T-helper 22 cell (primary cell): Measurements from ENCODE around the gene TMED1.
A peak's percentile ranks its signal among the peaks of the same experiment; 100 is the strongest.
"Not testable (repeated sequence)": the region's sequence is repeated elsewhere in the genome, so short reads cannot be mapped to it uniquely, and the experiment has no call there.

Experiments
- DNase-seq: peaks from one replicate; pipeline ENCODE4 v3.0.0-alpha.2; 2020; ENCODE audit warnings: low read depth

The TMED1 gene

DNA sequence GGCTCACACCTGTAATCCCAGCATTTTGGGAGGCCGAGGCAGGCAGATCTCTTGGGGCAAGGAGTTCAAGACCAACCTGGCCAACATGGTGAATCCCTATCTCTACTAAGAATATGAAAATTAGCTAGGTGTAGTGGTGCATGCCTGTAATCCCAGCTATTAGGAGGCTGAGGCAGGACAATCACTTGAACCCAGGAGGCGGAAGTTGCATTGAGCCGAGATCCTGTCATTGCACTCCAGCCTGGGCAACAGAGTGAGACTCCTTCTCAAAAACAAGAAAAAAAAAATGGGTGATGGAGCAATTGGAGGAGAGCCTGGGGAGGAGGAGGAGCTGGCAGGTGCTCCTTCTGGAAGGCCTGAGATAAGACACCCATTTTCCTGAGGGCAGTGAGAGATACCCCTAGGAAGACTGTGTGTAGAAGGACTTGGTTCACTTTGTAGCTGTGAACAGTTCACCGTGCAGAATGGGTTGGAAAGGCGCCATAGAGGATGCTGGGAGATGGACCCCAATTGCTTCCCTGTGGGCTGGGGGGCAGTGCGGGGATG lies 26.6 kb upstream of the TMED1 start:
- no peak for DNase-seq

DNA sequence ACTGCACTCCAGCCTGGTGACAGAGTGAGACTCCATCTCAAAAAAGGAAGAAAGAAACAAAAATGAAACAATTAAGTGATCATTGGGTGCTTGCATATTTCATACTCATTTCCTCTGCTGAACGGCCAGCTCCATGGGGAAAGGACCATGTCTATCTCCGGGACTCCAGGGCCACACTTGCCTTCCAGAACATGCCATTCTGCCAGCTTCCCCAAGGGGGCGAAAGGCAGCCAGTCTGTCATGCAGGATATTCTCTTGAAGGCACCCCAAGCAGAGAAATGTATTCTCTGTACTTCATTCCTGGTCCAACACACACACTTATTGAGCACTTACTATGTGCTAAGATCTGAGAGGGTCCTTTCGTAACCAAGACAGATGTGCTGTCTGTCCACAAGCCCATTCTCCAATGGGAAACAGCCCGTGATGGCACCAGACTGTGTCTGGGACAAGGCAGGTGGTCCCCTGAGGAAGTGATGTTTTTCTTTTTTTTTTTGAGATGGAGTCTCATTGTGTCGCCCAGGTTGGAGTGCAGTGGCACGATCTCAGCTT lies 25.2 kb upstream of the TMED1 start:
- no peak for DNase-seq

DNA sequence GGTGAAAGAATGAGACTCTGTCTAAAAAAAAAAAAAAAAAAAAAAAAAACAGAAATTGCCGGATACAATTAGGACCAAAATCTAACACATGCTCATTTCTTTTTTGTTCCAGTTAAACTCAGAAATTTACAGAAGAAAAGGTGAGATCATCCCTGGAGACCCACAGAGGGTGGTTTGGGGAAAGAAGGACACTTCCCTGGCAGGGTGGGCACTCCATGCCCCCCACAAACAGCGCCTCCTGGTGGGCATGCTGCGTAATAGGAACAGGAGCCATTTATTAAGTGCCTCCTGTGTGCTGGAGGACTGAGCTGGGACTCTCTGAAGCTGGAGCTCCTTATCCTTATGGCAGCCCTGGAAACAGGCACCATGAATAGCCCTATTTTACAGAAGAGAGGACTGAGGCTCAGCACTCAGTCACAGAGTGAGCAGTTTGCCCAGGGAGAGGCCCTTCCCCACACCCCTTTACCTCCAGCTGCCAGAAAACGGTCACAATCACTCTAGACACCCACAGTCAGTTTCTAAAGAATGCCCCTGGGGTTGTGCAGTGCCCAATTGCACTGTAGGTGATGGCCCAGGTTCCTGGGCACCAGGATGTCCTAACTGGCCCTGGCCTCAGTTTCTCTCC lies 22.3 kb upstream of the TMED1 start:
- no peak for DNase-seq

DNA sequence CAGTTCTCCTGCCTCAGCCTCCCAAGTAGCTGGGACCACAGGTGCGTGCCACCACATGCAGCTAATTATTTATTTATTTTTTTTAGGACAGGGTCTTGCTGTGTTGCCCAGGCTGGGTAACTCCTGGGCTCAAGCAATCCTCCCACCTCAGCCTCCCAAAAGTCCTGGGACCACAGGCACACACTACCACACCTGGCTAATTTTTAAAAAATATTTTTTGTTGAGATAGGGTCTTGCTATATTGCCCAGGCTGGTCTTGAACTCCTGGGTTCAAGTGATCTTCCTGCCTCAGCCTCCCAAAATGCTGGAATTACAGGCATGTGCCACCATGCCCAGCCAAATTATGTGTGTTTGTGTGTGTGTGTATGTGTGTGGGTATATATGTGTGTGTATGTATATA lies 20.9 kb upstream of the TMED1 start:
- DNase-seq, result not testable (repeated sequence)

DNA sequence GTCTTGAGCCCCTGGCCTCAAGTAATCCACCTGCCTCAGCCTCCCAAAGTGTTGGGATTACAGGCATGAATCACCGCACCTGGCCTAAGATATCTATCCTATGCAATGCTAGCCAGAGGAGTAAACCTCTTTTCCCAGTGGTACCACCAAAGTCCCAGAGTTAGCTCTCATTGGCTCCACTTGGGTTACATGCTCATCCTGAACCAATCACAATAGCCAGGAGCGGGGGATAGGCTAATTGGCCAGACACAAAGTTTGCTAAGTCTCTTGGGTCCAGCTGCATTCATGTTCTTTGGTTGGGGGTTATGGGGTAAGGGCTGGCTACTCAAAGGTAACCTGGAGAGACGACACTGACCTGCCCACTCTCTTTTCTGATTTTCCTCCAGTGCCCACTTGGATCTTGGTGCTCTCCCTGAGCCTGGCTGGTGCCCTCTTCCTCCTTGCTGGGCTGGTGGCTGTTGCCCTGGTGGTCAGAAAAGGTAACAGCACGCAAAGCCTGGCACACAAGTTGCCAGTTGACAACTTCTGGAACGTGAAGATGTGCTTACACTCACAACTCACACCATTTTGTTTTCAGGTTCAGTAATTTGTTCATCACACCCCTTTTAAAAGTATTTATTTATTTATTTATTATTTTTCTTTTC lies 20.0 kb upstream of the TMED1 start:
- no peak for DNase-seq

DNA sequence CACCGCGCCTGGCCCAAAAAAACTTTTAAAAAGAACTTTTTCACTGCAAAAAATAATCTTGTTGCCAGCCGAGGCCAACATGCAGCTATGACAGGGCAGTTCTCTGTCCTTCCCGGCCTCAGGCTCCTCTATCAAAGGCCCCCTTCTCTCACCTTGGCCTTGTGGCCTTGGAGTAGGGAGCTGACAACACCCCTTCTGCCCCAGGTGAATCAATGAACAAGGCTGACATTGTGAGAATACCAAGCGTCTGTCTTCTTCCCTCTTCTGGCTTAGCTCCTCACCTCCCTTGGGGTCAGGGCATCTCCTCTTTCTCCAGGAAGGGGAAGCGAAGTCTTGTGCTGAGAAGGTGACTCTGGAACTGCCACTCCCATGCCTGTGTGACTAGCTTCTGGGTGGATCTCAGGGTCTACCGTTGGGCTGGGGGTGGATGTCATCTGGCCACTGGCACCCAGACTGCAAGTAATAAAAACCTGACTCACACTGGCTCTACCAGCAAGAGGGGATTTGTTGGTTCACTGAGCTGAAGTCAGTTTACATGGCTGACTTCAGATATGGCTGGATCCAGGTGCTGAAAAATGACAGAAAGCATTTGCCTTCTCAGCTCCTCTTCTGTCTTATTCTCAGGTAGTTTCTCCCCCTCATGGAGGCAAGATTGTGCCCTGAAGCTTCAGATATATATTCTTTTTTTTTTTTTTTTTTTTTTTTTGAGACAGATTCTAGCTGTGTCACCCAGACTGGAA lies 18.5 kb upstream of the TMED1 start:
- DNase-seq, result no peak

DNA sequence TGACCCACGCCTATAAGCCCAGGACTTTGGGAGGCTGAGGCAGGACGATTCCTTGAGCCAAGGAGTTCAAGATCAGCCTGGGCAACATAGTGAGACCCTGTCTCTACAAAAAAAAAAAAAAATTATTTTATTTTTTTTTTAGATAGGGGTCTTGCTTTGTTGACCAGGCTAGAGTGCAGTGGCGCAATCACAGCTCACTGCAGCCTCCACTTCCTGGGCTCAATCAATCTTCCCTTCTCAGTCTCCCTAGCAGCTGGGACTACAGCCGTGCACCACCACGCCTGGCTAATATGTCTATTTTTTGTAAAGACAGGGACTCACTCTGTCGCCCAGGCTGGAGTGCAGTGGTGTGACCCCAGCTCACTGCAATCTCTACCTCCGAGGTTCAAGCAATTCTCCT lies 16.9 kb upstream of the TMED1 start:
- DNase-seq, result no peak

DNA sequence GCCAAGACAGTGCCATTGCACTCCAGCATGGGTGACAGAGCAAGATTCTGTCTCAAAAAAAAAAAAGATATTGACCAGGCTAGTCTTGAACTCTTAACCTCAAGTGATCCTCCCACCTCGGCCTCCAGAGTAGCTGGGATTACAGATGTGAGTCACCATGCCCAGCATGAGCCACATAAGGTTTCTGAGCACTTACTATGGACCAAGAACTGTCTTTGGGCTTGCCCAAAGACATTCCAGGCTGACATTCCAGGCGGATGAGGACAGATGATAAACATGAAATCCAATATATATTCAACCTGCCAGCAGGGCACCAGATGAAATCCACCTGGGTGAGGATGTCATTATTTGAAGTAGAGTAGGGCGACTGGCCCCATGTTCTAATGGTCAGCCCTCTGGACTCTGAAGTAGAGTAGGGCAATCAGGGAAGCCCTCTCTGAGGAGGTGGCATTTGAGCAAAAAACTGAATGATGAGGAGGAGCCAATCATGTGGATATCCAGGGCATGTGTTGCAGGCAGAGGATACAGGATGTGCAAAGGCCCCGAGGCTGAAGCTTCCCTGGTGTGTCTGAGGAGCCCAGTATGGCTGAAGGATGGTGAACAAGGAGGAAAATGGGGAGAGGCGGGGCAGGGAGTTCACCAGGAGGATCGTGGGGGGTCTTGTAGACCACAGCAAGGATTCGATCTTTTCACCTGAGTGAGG lies 16.2 kb upstream of the TMED1 start:
- no peak for DNase-seq

DNA sequence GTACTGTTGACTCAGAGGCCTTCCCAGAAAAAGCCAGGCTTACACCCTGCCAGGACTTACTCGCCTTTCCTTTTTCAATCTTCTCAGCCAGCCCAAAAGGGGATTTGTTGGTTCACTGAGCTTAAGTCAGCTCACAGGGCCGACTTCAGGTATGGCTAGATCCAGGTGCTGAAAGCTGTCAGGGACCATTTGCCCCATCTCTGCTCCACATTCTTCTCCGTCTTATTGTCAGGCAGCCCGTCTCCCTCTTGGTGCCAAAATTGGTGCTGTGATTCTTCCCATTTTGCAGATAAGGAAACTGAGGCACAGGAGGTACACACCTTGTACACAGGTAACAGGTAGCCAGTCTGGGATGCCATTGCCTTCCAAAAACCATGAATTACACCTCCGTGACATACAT lies 14.6 kb upstream of the TMED1 start:
- DNase-seq, result no peak

DNA sequence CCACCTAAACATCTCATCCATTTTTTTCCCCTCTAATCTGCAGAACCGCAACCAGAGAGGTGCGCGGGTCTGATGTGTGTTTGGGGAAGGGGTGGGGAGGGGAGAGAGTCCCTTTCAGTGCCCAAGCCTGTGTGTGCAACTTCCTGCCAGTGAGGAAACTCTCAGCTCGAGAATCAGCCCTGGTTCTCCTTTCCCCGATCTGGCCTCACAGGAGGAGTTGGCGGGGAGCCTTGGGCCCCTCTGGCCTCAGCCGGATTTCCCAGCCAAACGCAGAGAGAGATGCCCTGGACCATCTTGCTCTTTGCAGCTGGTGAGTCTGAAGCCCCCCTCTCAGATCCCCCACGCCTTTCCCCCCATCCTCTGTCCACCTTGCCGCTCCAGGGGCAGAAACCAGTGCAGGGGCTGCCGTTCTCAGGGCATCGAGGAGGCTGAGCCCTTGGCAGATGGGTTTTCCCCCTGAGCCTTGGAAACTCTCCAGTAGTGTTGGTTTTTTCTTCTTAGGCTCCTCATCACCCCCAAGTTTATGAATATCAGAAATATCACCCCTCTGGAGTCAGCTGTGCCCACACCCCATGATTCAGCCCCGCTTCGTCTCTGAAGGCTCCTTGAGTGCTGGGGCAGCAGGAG lies 12.3 kb upstream of the TMED1 start, which contains the start of gene C19orf38:
Gene C19orf38, plus strand, starts transcription at position 186 of the 627 bp plus-strand sequence. Its CDS starts 94 bp downstream, at position 280.
- DNase-seq, result no peak

DNA sequence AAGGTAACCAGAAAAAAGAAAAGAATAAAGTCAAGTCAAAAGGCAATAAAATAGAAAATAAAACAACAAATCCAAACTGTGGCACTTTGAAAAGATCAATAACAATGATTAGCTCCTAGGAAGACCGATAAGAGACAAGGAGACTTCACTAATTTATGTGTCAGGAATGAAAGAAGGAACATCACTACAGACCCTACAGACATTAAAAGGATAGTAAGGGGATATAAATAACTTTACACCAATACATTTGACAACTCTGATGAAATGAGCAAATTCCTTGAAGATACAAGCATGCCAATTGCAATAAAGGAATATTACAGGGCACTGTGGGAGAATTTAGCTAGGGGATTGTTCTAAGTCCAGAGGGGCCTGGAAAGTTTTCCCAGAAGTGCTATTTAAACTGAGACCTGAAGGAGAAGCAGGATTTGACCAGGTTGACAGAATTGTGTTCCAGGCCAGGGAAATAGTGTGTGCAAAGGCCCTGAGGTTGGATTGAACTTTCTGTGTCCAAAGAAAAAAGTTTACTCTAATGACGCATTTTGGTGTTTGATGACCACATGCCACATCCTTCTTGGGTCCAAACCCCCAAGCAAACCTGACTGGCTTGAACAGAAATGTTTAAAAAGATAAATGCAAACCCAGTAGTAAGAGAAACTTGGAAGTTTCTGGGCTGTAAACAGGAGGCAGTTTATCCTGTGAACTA lies 10.6 kb upstream of the TMED1 start:
- DNase-seq, result no peak

DNA sequence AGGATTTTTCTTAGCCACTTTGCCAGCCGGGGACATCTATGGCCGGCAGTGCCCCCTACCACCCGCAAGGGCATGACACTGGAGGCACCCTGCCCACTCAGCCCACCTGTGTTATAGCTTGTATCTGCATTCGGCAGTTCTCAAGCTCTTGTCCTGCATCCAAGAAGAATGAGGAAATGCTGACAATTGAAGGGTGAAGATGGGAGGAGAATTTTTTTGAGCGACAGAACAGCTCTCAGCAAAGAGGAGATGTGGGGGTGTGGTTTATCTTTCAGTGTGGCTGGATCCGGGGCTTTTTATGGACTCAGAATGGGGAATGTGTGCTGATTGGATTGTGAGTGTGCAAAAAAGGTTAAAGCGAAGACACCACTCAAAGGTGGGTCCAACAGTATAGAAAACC lies 6.8 kb upstream of the TMED1 start:
- DNase-seq, result no peak

DNA sequence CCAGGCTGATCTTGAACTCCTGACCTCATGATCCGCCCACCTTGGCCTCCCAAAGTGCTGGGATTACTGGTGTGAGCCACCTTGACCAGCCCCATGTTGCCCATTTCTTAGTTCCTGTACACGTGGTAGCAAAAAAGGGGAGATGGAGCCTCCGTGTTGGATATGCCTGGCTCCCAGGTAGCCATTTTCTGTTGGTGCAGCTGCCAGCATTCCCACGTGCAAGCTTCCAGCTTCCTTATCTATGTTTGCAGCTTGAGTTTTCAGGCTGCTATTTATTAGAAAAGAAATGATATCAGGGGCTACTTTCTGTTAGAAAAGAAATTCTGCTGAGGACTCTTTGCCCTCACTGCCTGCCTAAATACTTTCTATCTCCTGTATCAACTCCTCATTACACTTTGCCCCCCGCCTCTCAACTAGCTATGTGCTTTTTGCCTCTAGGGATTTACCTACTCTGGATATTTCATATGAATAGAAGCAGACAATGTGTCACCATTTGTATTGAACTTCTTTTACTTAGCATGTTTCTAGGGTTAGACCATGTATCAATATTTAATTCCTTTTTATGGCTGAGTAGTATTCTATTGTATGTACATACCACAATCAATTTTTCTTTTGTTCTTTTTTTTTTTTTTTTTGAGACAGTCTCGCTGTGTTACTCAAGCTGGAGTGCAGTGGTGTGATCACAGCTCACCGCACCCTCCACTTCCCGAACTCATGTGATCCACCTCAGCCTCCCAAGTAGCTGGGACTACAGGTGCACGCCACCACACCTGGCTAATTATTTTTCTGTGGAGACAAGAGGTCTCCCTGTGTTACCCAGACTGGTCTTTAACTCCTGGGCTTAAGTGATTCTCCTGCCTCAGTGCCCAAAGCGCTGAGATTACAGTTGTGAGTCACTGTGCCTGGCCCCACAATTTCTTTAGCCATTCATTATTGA lies 3.4 kb upstream of the TMED1 start:
- DNase-seq, result no peak

DNA sequence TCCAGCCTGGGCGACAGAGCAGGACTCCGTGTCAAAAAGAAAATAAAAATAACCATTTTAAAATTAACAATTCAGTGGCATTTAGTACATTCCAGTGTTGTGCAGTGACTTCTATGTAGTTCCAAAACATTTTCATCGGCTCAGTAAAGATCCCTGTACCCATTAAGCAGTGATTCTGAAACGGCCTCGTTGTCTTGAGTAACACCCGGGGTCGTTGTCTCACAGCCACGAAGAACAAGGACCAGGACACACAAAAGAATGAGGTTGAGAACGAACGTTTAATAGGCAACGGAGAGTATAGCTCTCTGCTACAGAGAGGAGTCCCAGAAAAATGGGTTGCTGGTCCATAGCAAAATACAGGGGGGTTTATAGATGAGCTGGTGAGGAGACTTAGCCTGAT lies 2.4 kb upstream of the TMED1 start:
- no peak for DNase-seq

DNA sequence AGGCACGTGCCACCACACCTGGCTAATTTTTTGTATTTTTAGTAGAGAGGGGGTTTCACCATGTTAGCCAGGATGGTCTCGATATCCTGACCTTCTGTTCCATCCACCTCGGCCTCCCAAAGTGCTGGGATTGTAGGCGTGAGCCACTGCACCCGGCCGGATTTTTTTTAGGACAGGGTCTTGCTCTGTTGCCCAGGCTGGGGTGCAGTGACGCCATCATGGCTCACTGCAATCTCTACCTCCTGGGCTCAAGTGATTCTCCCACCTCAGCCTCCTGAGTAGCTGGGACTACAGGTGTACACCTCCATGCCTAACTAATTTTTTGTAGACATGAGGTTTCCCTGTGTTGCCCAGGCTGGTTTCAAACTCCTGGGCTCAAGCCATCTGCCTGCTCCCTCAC lies 1.6 kb upstream of the TMED1 start:
- not testable (repeated sequence) for DNase-seq

DNA sequence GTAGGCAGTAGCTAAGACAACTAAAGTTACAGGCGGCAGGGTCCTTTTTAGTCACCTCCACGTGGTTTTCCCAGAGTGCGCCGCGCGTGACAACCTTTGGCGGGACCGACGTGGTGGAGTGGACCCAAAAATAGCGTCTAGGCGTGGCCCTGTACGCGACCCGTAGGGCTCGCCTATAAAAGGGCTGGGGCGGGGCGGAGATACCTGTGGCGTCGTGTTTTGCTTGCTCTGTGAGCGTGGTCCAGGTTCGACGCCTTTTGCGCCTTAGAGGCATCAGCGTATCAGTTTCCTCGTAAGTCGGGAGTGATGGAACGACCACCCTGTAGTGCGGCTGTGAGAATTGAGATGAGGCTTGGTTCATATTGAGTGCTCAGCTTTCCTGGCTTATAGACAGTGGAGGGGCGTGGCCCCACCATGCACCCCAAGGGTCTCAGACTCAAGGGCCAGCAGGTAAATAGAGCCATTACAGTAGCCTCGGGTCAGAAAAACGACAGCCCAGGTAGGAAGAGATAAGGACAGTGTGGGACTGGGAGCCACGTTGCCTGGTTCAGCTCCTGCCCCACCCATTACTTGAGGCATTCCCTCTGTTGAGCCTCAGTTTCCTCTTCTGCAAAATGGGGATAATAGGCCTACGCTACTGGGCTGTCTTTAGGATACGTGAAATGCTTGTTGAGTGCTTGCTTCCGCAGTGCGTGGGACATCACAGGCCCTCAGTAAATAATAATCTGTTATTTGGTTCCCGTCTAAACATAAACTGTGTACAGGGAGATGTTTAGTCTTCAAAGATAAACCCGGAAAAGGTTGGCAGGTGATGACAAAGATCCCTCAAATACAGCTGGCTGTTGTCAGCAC lies 693 bp upstream of the TMED1 start:
- peak; percentile 59 for DNase-seq

DNA sequence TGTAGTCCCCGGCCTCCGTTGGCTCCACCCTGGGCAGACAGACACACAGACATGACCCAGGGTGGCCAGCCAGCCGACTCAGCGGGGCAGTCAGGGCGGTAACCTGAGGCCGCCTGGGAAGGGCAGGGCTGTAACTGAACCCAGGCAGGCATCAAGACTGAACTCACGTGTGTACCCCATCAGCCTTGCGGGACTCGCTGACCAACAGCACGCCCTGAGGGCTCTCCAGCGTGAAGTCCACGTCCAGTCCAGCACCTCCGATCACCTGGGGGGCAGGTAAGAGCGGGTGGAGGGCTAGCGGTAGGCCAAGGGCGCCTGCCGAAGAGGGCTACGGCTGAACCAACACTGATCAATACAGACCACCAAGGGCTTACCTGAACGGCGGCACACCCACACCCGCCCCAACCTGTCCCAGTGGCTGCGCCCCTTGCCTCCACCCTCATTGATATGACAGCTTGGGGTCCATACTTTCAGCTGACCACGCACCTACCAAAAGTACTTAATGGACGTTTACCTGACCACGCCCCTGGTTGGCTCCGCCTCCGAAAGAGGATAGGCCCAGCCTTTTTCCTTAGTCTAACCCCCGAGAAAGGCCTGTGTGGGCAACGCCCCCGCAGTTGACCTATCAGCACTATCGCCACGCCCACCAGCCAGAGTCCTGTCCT lies 791 bp downstream of the TMED1 start:
- no peak for DNase-seq

DNA sequence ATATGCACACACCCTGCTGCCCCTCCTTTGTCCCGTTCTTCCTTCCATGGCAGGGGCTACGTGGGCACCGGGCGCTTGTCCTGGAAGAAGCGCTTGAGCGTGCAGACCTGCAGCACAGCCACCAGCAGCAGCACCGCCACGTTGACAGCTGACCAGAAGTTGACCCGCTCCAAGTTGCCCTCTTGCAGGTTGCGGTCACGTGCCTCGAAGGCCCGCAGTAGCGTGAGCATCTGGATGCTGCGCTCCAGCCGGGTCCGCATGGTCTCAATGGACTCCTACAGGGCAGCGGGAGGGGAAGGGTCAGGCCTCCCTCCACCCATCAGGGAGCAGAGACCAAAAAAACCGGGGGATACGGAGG lies 3.1 kb downstream of the TMED1 start:
- DNase-seq, result no peak
